HepG2 (cell line): ENCODE data around the gene TESK1. TPM values are rescaled to one million over a fixed set of nuclear protein-coding genes. Genes with fewer than 3 reads are reported as not detected.

ENCODE experiments used
- AGO1 ChIP-seq: fragments of 200-400 bp; formaldehyde crosslinking; IDR thresholded peaks from 2 replicates; pipeline ENCODE4 v1.6.1; 2017; ENCODE audit warnings: mild to moderate bottlenecking, low read depth, low read length, moderate library complexity; ENCODE audit not compliant: poor library complexity, severe bottlenecking
- ATM ChIP-seq: fragments of 450-650 bp; IDR thresholded peaks from 2 replicates; pipeline ENCODE4 v1.7.1; 2017; ENCODE audit warnings: mild to moderate bottlenecking, borderline replicate concordance
- HIVEP1 ChIP-seq: sonication (generic); formaldehyde crosslinking; IDR thresholded peaks from 2 replicates; pipeline ENCODE4 v1.4.0; 2020; ENCODE audit warnings: mild to moderate bottlenecking, missing genetic modification reagents
- HNRNPL ChIP-seq: fragments of 200-400 bp; formaldehyde crosslinking; IDR thresholded peaks from 2 replicates; pipeline ENCODE4 v1.6.1; 2017; ENCODE audit warnings: mild to moderate bottlenecking, low read depth, low read length
- KLF16 ChIP-seq, 2 experiments: sonication (generic) in 1 of 2; formaldehyde crosslinking in 1 of 2; IDR thresholded peaks; 2 replicates each; pipeline versions ENCODE4 v1.6.1 to v1.8.0; 2016 to 2023; ENCODE audit warnings: missing genetic modification reagents in 2 of 2, missing compliant biosample characterization in 1 of 2
- KLF9 ChIP-seq: IDR thresholded peaks from 2 replicates; pipeline ENCODE4 v1.6.1; 2016; ENCODE audit warnings: low read depth
- NR2C2 ChIP-seq: sonication (generic); formaldehyde crosslinking; IDR thresholded peaks from 2 replicates; pipeline ENCODE4 v1.4.0; 2020; ENCODE audit warnings: missing genetic modification reagents, mild to moderate bottlenecking, moderate library complexity, borderline replicate concordance
- PHF8 ChIP-seq: sonication (generic); formaldehyde crosslinking; IDR thresholded peaks from 2 replicates; pipeline ENCODE4 v1.5.0; 2020; ENCODE audit warnings: missing genetic modification reagents
- POLR2AphosphoS2 ChIP-seq: IDR thresholded peaks from 2 replicates; pipeline ENCODE4 v1.6.1; 2011; ENCODE audit warnings: low read depth, low read length, improper control_type of control experiment
- SIN3A ChIP-seq: IDR thresholded peaks from 2 replicates; pipeline ENCODE4 v1.6.1; 2011; ENCODE audit warnings: low read depth, mild to moderate bottlenecking, control low read depth, low read length, borderline replicate concordance
- SRY ChIP-seq: sonication (generic); formaldehyde crosslinking; IDR thresholded peaks from 2 replicates; pipeline ENCODE4 v1.8.0; 2022; ENCODE audit warnings: mild to moderate bottlenecking, missing genetic modification reagents
- TCF7L2 ChIP-seq: IDR thresholded peaks from 2 replicates; pipeline ENCODE4 v1.6.1; 2011; ENCODE audit warnings: mild to moderate bottlenecking, low read depth, low read length, moderate library complexity
- YEATS4 ChIP-seq: sonication (generic); formaldehyde crosslinking; IDR thresholded peaks from 2 replicates; pipeline ENCODE4 v1.4.0; 2020; ENCODE audit warnings: missing genetic modification reagents, borderline replicate concordance
- ZBTB8A ChIP-seq: sonication (generic); formaldehyde crosslinking; IDR thresholded peaks from 2 replicates; pipeline ENCODE4 v1.4.0; 2020; ENCODE audit warnings: mild to moderate bottlenecking, low read depth, missing genetic modification reagents, borderline replicate concordance
- ZMYM3 ChIP-seq: sonication (generic); formaldehyde crosslinking; IDR thresholded peaks from 2 replicates; pipeline ENCODE4 v1.5.1; 2020; ENCODE audit warnings: mild to moderate bottlenecking, missing genetic modification reagents
- ZNF24 ChIP-seq: fragments of 450-650 bp; IDR thresholded peaks from 2 replicates; pipeline ENCODE4 v1.6.1; 2017; ENCODE audit warnings: antibody characterized with exemption, mild to moderate bottlenecking
- ZNF317 ChIP-seq: sonication (generic); formaldehyde crosslinking; IDR thresholded peaks from 2 replicates; pipeline ENCODE4 v1.5.0; 2020; ENCODE audit warnings: mild to moderate bottlenecking, missing genetic modification reagents
- ZNF343 ChIP-seq: sonication (generic); formaldehyde crosslinking; IDR thresholded peaks from 2 replicates; pipeline ENCODE4 v1.4.0; 2020; ENCODE audit warnings: mild to moderate bottlenecking, missing genetic modification reagents
- ZNF441 ChIP-seq: sonication (generic); formaldehyde crosslinking; IDR thresholded peaks from 2 replicates; pipeline ENCODE4 v1.7.0; 2021; ENCODE audit warnings: missing genetic modification reagents, borderline replicate concordance
- ZNF558 ChIP-seq: sonication (generic); formaldehyde crosslinking; IDR thresholded peaks from 2 replicates; pipeline ENCODE4 v1.9.0; 2022; ENCODE audit warnings: mild to moderate bottlenecking, missing genetic modification reagents, borderline replicate concordance
- ZNF839 ChIP-seq: sonication (generic); formaldehyde crosslinking; IDR thresholded peaks from 2 replicates; pipeline ENCODE4 v1.4.0; 2020; ENCODE audit warnings: missing genetic modification reagents, mild to moderate bottlenecking, borderline replicate concordance
- ZNF891 ChIP-seq: sonication (generic); formaldehyde crosslinking; IDR thresholded peaks from 2 replicates; pipeline ENCODE4 v1.5.0; 2020; ENCODE audit warnings: mild to moderate bottlenecking, missing genetic modification reagents
- polyA plus RNA-seq, 8 experiments: library from polyadenylated mRNA; depleted of rRNA in 3 of 8; stranded (reverse) in 7 of 8; unstranded in 1 of 8; fragments of >200 nt; fragmentation: Illumina TruSeq in 4 of 8; extraction: Trizol in 4 of 8; gene quantifications; 2 replicates each; pipeline versions ENCODE4 v1.2.1 to v1.2.3, GENCODE V29; 2011 to 2016; ENCODE audit warnings: low read depth in 4 of 8, missing spikeins in 1 of 8, mixed read lengths in 1 of 8; ENCODE audit not compliant: insufficient read depth in 1 of 8
- total RNA-seq, 5 experiments: library from RNA; depleted of rRNA; stranded (reverse); fragments of >200 nt; fragmentation: Illumina TruSeq; extraction: Trizol; gene quantifications; 2 replicates each; pipeline ENCODE4 v1.2.3, GENCODE V29; 2016; ENCODE audit warnings: low read depth in 1 of 5
- TF ChIP-seq, protein P1 (sequence below): sonication (generic); formaldehyde crosslinking; IDR thresholded peaks from 2 replicates; pipeline ENCODE4 v1.8.1; 2023; ENCODE audit warnings: missing genetic modification reagents, mild to moderate bottlenecking, borderline replicate concordance
- TF ChIP-seq, protein P2 (sequence below): sonication (generic); formaldehyde crosslinking; conservative IDR thresholded peaks from 2 replicates; pipeline ENCODE4 v1.4.0; 2020; ENCODE audit warnings: missing genetic modification reagents
- TF ChIP-seq, protein P3 (sequence below): sonication (generic); formaldehyde crosslinking; IDR thresholded peaks from 2 replicates; pipeline ENCODE4 v1.4.0; 2020; ENCODE audit warnings: missing genetic modification reagents, borderline replicate concordance
- TF ChIP-seq, protein P4 (sequence below): sonication (generic); formaldehyde crosslinking; IDR thresholded peaks from 2 replicates; pipeline ENCODE4 v1.5.1; 2020; ENCODE audit warnings: missing genetic modification reagents, mild to moderate bottlenecking, borderline replicate concordance

Gene TESK1
- total and polyA plus RNA-seq, 2 of the 13 experiments (the other 11 are each of a cell fraction or from before 2014, with no cell fraction given): 7.3 to 13.6 TPM

DNA sequence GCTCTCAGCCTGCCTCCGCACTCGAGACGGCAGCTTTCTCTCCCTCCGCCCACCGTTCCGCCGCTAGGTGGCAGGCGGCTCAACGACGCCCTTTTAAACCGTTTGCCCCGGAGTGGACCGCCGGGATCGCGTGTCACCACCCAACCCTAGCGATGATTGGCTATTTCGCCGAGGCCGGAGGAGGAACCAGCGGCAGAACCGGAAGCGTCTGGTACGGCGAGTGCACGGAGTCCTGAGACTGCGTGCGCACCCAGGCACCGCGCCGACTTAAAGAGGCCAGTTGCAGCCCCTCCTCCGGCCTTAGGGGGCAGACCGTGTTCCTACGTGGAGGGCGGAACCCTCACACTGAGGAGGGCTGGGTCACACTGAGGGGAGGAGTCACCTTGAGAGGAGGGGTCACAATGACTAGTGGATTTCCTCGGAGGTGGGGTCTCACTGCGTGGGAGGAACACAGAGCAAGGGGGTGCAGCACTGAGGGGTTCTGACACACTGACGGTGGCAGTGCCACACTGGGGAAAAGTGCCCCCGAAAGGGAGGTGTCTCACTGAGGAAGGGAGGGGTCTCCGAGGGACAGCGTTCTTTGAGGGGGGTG lies 980 bp upstream of the TESK1 start (continued):
- TF ChIP-seq PHF8 (peak; percentile 42; the same call in 1 of the 2 replicates), ZNF558 (CRISPR knock-in tag) (no peak; the same call in 1 of the 2 replicates), ZNF839 (CRISPR knock-in tag) (no peak), SIN3A (peak; percentile 39; the same call in 1 of the 2 replicates), TCF7L2 (no peak), ZNF891 (CRISPR knock-in tag) (peak; percentile 36; the same call in 1 of the 2 replicates), ZBTB8A (CRISPR knock-in tag) (no peak; the same call in 1 of the 2 replicates), ATM (no peak), KLF9 (CRISPR knock-in tag) (peak; percentile 80; the same call in 1 of the 2 replicates), POLR2AphosphoS2 (no peak), SRY (CRISPR knock-in tag) (no peak), YEATS4 (CRISPR knock-in tag) (0 out of 2 replicates have a peak, but pooled peaks have one; percentile 61), HIVEP1 (CRISPR knock-in tag) (no peak), ZMYM3 (CRISPR knock-in tag) (no peak), HNRNPL (0 out of 2 replicates have a peak, but pooled peaks have one; percentile 33), ZNF24 (no peak), AGO1 (no peak), ZNF441 (peak; percentile 67), ZNF317 (CRISPR knock-in tag) (no peak; the same call in none of the 2 replicates), ZNF343 (0 out of 2 replicates have a peak, but pooled peaks have one; percentile 64), NR2C2 (CRISPR knock-in tag) (peak; percentile 71), KLF16 (CRISPR knock-in tag; IDR thresholded peaks at IDR 0.05) (peak in 1 of 2 experiments; percentile 87; a peak in 2 of 4 replicates)
- TF ChIP-seq, protein P1, sequence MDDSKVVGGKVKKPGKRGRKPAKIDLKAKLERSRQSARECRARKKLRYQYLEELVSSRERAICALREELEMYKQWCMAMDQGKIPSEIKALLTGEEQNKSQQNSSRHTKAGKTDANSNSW (CRISPR knock-in tag): no peak
- TF ChIP-seq, protein P2, sequence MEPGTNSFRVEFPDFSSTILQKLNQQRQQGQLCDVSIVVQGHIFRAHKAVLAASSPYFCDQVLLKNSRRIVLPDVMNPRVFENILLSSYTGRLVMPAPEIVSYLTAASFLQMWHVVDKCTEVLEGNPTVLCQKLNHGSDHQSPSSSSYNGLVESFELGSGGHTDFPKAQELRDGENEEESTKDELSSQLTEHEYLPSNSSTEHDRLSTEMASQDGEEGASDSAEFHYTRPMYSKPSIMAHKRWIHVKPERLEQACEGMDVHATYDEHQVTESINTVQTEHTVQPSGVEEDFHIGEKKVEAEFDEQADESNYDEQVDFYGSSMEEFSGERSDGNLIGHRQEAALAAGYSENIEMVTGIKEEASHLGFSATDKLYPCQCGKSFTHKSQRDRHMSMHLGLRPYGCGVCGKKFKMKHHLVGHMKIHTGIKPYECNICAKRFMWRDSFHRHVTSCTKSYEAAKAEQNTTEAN (CRISPR knock-in tag): no peak; the same call in 1 of the 2 replicates
- TF ChIP-seq, protein P3, sequence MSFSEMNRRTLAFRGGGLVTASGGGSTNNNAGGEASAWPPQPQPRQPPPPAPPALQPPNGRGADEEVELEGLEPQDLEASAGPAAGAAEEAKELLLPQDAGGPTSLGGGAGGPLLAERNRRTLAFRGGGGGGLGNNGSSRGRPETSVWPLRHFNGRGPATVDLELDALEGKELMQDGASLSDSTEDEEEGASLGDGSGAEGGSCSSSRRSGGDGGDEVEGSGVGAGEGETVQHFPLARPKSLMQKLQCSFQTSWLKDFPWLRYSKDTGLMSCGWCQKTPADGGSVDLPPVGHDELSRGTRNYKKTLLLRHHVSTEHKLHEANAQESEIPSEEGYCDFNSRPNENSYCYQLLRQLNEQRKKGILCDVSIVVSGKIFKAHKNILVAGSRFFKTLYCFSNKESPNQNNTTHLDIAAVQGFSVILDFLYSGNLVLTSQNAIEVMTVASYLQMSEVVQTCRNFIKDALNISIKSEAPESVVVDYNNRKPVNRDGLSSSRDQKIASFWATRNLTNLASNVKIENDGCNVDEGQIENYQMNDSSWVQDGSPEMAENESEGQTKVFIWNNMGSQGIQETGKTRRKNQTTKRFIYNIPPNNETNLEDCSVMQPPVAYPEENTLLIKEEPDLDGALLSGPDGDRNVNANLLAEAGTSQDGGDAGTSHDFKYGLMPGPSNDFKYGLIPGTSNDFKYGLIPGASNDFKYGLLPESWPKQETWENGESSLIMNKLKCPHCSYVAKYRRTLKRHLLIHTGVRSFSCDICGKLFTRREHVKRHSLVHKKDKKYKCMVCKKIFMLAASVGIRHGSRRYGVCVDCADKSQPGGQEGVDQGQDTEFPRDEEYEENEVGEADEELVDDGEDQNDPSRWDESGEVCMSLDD (CRISPR knock-in tag): no peak
- TF ChIP-seq, protein P4, sequence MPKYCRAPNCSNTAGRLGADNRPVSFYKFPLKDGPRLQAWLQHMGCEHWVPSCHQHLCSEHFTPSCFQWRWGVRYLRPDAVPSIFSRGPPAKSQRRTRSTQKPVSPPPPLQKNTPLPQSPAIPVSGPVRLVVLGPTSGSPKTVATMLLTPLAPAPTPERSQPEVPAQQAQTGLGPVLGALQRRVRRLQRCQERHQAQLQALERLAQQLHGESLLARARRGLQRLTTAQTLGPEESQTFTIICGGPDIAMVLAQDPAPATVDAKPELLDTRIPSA (CRISPR knock-in tag): no peak
